ENCODE measurements around the gene VWA8.
A peak's percentile ranks its signal among the peaks of the same experiment; 100 is the strongest.
"Not testable (repeated sequence)": the region's sequence is repeated elsewhere in the genome, so short reads cannot be mapped to it uniquely, and the experiment has no call there.

VWA8 gene

GRCh38 chr13:41578371-41578770, 382.5 kb downstream of the VWA8 start:
- DNase-seq = no peak
- Histone ChIP-seq H3K27ac (no peak overlapping the region), H3K36me3 (replicated peaks) (no peaks in the 10 kb centered on the region), H3K4me3 (ENCODE audit: low read depth, low read length) (no peak overlapping the region), H3K27me3 (replicated peaks) (no peaks in the 10 kb centered on the region)
- in situ Hi-C loops (cut with HindIII; ENCODE audit: low pct_ligation_motif_present, low sequenced_read_pairs) = no loop called here
- TF ChIP-seq CTCF (IDR thresholded peaks at IDR 0.05; ENCODE audit: low read depth, low read length, missing control alignments) = no peak

- in situ Hi-C loops (cut with HindIII; ENCODE audit: low pct_ligation_motif_present, low sequenced_read_pairs) = no loop called here
- Histone ChIP-seq H3K4me3 (ENCODE audit: low read depth, low read length) (no peak overlapping the region), H3K36me3 (replicated peaks) (no peaks in the 10 kb centered on the region), H3K27me3 (replicated peaks) (no peaks in the 10 kb centered on the region), H3K27ac (no peak overlapping the region)
- no peak for TF ChIP-seq CTCF (IDR thresholded peaks at IDR 0.05; ENCODE audit: low read depth, low read length, missing control alignments)
- no peak for DNase-seq
These were observed 383.5 kb downstream of the VWA8 start for GRCh38 chr13:41577436-41577835.

- in situ Hi-C loops (cut with HindIII; ENCODE audit: low pct_ligation_motif_present, low sequenced_read_pairs); H3K4me3 ChIP-seq (ENCODE audit: low read depth, low read length); DNase-seq; H3K27ac ChIP-seq; H3K27me3 ChIP-seq (replicated peaks); H3K36me3 ChIP-seq (replicated peaks): not testable (repeated sequence)
These were observed 387.3 kb downstream of the VWA8 start for GRCh38 chr13:41573640-41574039.

GRCh38 chr13:41571817-41572340, 389.0 kb downstream of the VWA8 start:
- in situ Hi-C loops (cut with HindIII; ENCODE audit: low pct_ligation_motif_present, low sequenced_read_pairs); H3K4me3 ChIP-seq (ENCODE audit: low read depth, low read length); H3K36me3 ChIP-seq (replicated peaks); H3K27me3 ChIP-seq (replicated peaks); H3K27ac ChIP-seq; DNase-seq: not testable (repeated sequence)

- in situ Hi-C loops (cut with HindIII; ENCODE audit: low pct_ligation_motif_present, low sequenced_read_pairs) = no loop called here
- TF ChIP-seq CTCF (IDR thresholded peaks at IDR 0.05; ENCODE audit: low read depth, low read length, missing control alignments) = peak; percentile 23
- H3K27me3 ChIP-seq (replicated peaks) = no peaks in the 10 kb centered on the region
- no peaks in the 10 kb centered on the region for H3K36me3 ChIP-seq (replicated peaks)
- H3K27ac ChIP-seq = no peak overlapping the region
- H3K4me3 ChIP-seq (ENCODE audit: low read depth, low read length) = no peak overlapping the region
- no peak for DNase-seq
These were observed 391.9 kb downstream of the VWA8 start for GRCh38 chr13:41568972-41569351.

- in situ Hi-C loops (cut with HindIII; ENCODE audit: low pct_ligation_motif_present, low sequenced_read_pairs) = no loop called here
- no peak for DNase-seq
These were observed 392.6 kb downstream of the VWA8 start for GRCh38 chr13:41568143-41568971.

More at GRCh38 chr13:41568143-41568971, 392.6 kb downstream of the VWA8 start:
- no peaks in the 10 kb centered on the region for H3K27me3 ChIP-seq (replicated peaks)
- H3K36me3 ChIP-seq (replicated peaks) = no peaks in the 10 kb centered on the region
- H3K27ac ChIP-seq = no peak overlapping the region
- TF ChIP-seq CTCF (IDR thresholded peaks at IDR 0.05; ENCODE audit: low read depth, low read length, missing control alignments) = no peak
- no peak overlapping the region for H3K4me3 ChIP-seq (ENCODE audit: low read depth, low read length)
